CD14-positive monocyte (primary cell): Measurements from ENCODE around the gene VTI1A. TPM values are rescaled to one million over a fixed set of nuclear protein-coding genes. Genes with fewer than 3 reads are reported as not detected.

ENCODE experiments used
- DNase-seq, 3 donors: peaks; one replicate each; pipeline ENCODE4 v3.0.0-alpha.2; 2011 to 2022
- H2AFZ ChIP-seq: 2 replicates; pipeline ENCODE4 v1.6.0; 2012; ENCODE audit warnings: mild to moderate bottlenecking, low read depth, low read length, inconsistent platforms; ENCODE audit not compliant: insufficient read depth, poor library complexity, severe bottlenecking
- H3K27ac ChIP-seq, 2 donors: 1 replicate in 1 of 2; 2 replicates in 1 of 2; pipeline ENCODE4 v1.5.1; 2012 to 2013; ENCODE audit warnings: low read length in 2 of 2, control low read depth in 1 of 2, inconsistent platforms in 1 of 2, low read depth in 1 of 2, mild to moderate bottlenecking in 1 of 2
- H3K27me3 ChIP-seq, 2 donors: one replicate each; pipeline versions ENCODE4 v1.6.0 to v1.6.1; 2011 to 2013; ENCODE audit warnings: low read length in 2 of 2; ENCODE audit not compliant: control insufficient read depth in 2 of 2, insufficient read depth in 2 of 2
- H3K36me3 ChIP-seq, 2 donors: replicated peaks in 1 of 2; 1 replicate in 1 of 2; 2 replicates in 1 of 2; pipeline versions ENCODE4 v1.5.1 to v1.6.1; 2012 to 2013; ENCODE audit warnings: low read length in 2 of 2, control low read depth in 1 of 2, inconsistent platforms in 1 of 2, mild to moderate bottlenecking in 1 of 2; ENCODE audit not compliant: insufficient read depth in 2 of 2, control insufficient read depth in 1 of 2
- H3K4me1 ChIP-seq, 2 donors: 1 replicate in 1 of 2; 2 replicates in 1 of 2; pipeline versions ENCODE4 v1.5.1 to v1.6.1; 2012 to 2013; ENCODE audit warnings: low read length in 2 of 2, control low read depth in 1 of 2, inconsistent platforms in 1 of 2, mild to moderate bottlenecking in 1 of 2, moderate library complexity in 1 of 2; ENCODE audit not compliant: insufficient read depth in 2 of 2, control insufficient read depth in 1 of 2
- H3K4me2 ChIP-seq: replicated peaks from 2 replicates; pipeline ENCODE3; 2012; ENCODE audit warnings: low read length, moderate library complexity, mild to moderate bottlenecking; ENCODE audit not compliant: poor library complexity, severe bottlenecking; ENCODE audit errors: extremely low read depth
- H3K4me3 ChIP-seq, 3 experiments: fragments of 200-600 bp in 1 of 3; sonication (generic) in 1 of 3; replicated peaks in 1 of 3; 1 replicate in 2 of 3; 2 replicates in 1 of 3; pipeline ENCODE4 v1.5.1; 2011 to 2013; ENCODE audit warnings: low read length in 3 of 3, mild to moderate bottlenecking in 3 of 3, control low read depth in 2 of 3, low read depth in 2 of 3, inconsistent platforms in 1 of 3, moderate library complexity in 1 of 3
- H3K79me2 ChIP-seq: 2 replicates; pipeline ENCODE4 v1.6.0; 2012; ENCODE audit warnings: mild to moderate bottlenecking, control low read depth, inconsistent platforms, low read length, moderate library complexity; ENCODE audit not compliant: insufficient read depth
- H3K9ac ChIP-seq: 2 replicates; pipeline ENCODE4 v1.6.0; 2017; ENCODE audit warnings: low read length, mild to moderate bottlenecking; ENCODE audit not compliant: insufficient read depth, poor library complexity, severe bottlenecking
- H3K9me3 ChIP-seq, 2 donors: replicated peaks in 1 of 2; 1 replicate in 1 of 2; 2 replicates in 1 of 2; pipeline versions ENCODE4 v1.5.1 to v1.6.1; 2012 to 2013; ENCODE audit warnings: low read length in 2 of 2, control low read depth in 1 of 2; ENCODE audit not compliant: control insufficient read depth in 1 of 2, insufficient read depth in 1 of 2
- H4K20me1 ChIP-seq: 2 replicates; pipeline ENCODE4 v1.6.0; 2012; ENCODE audit warnings: mild to moderate bottlenecking, low read length, control low read depth, moderate library complexity; ENCODE audit not compliant: insufficient read depth
- H3K27ac Mint-ChIP-seq, 7 donors: one replicate each; pipeline ENCODE4 v1.8.0; 2020; ENCODE audit warnings: mild to moderate bottlenecking in 7 of 7, mixed read lengths in 7 of 7, moderate library complexity in 6 of 7, inconsistent platforms in 2 of 7
- H3K27me3 Mint-ChIP-seq, 3 donors: one replicate each; pipeline ENCODE4 v1.8.0; 2021 to 2022; ENCODE audit warnings: low read depth in 3 of 3, mild to moderate bottlenecking in 3 of 3, mixed read lengths in 3 of 3, moderate library complexity in 3 of 3, inconsistent platforms in 1 of 3
- H3K36me3 Mint-ChIP-seq, 2 donors: one replicate each; pipeline ENCODE4 v1.8.0; 2020; ENCODE audit warnings: mixed read lengths in 2 of 2, inconsistent platforms in 1 of 2, mild to moderate bottlenecking in 1 of 2
- H3K4me1 Mint-ChIP-seq: one replicate; pipeline ENCODE4 v1.8.0; 2020; ENCODE audit warnings: mild to moderate bottlenecking, mixed read lengths
- H3K4me3 Mint-ChIP-seq, 2 donors: one replicate each; pipeline ENCODE4 v1.8.0; 2020; ENCODE audit warnings: mild to moderate bottlenecking in 2 of 2, mixed read lengths in 2 of 2, moderate library complexity in 1 of 2
- H3K9me3 Mint-ChIP-seq, 7 donors: one replicate each; pipeline ENCODE4 v1.8.0; 2020 to 2022; ENCODE audit warnings: mixed read lengths in 7 of 7, mild to moderate bottlenecking in 6 of 7, moderate library complexity in 6 of 7, inconsistent platforms in 2 of 7
- CTCF ChIP-seq: fragments of 200-600 bp; IDR thresholded peaks from one replicate; pipeline ENCODE4 v1.8.0; 2022; ENCODE audit warnings: antibody characterized with exemption, mild to moderate bottlenecking
- WGBS: methylation state at CpG from one replicate; pipeline ENCODE4 v1.1.5; 2013; ENCODE audit warnings: missing lambda C conversion rate; ENCODE audit not compliant: insufficient coverage; 5-methylcytosine and 5-hydroxymethylcytosine counted together
- intact Hi-C, 2 donors: fragments of 100-400 bp; cut with micrococcal nuclease; formaldehyde crosslinking; loops; one replicate each; pipeline versions ENCODE4 v1.15.0 to v1.15.1; 2023
- polyA plus RNA-seq, 3 donors: library from polyadenylated mRNA; depleted of rRNA in 1 of 3; unstranded in 2 of 3; stranded (reverse) in 1 of 3; fragments of 300-500 nt in 2 of 3; fragments of >200 nt in 1 of 3; fragmentation: Illumina TruSeq in 2 of 3; gene quantifications; 1 replicate in 2 of 3; 2 replicates in 1 of 3; pipeline ENCODE4 v1.2.3, GENCODE V29; 2012 to 2021

The VTI1A gene
- polyA plus RNA-seq, 3 donors, result 23.6 to 25.4 (median 24.1) TPM

GRCh38 chr10:112546474-112546873 is 99.5 kb downstream of the VTI1A start:
- Histone ChIP-seq H3K4me1 (no peaks in the 10 kb centered on the region), H3K36me3 (peaks cover 0 to 9% of the 10 kb centered on the region in 2 donors), H3K4me3 (no peak overlapping the region), H3K4me2 (no peak overlapping the region), H3K9me3 (no peaks in the 10 kb centered on the region), H3K27ac (no peak overlapping the region), H3K9ac (no peak overlapping the region), H2AFZ (no peak overlapping the region), H3K79me2 (no peaks in the 10 kb centered on the region), H4K20me1 (peaks cover 5% of the 10 kb centered on the region), H3K27me3 (no peaks in the 10 kb centered on the region)
- H3K9me3 Mint-ChIP-seq, result peaks cover 0 to 6% (median 2%) of the 10 kb centered on the region in 7 donors
- WGBS, result no CpG with 5 or more reads among the region's 2 CpGs
- no peak for DNase-seq
- no peaks in the 10 kb centered on the region for H3K27me3 Mint-ChIP-seq
- no peak overlapping the region for H3K4me3 Mint-ChIP-seq
- peaks cover 7% of the 10 kb centered on the region for H3K4me1 Mint-ChIP-seq
- H3K27ac Mint-ChIP-seq, result no peak overlapping the region
- no peak for TF ChIP-seq CTCF
- intact Hi-C loops, result no loop called here
- peaks cover 19 to 30% of the 10 kb centered on the region in 2 donors for H3K36me3 Mint-ChIP-seq

GRCh38 chr10:112548535-112549276 is 101.7 kb downstream of the VTI1A start:
- Histone ChIP-seq H3K4me3 (no peak overlapping the region), H3K36me3 (no peaks in the 10 kb centered on the region), H3K9me3 (no peaks in the 10 kb centered on the region), H3K4me2 (no peak overlapping the region), H2AFZ (no peak overlapping the region), H3K4me1 (no peaks in the 10 kb centered on the region), H3K79me2 (no peaks in the 10 kb centered on the region), H3K27ac (no peak overlapping the region), H3K27me3 (no peaks in the 10 kb centered on the region), H3K9ac (no peak overlapping the region), H4K20me1 (peaks cover 5% of the 10 kb centered on the region)
- no peak overlapping the region for H3K27ac Mint-ChIP-seq
- intact Hi-C loops, result no loop called here
- 98% methylated on average over 4 of the region's 8 CpGs for WGBS
- no peak for DNase-seq
- H3K27me3 Mint-ChIP-seq, result no peaks in the 10 kb centered on the region
- H3K4me3 Mint-ChIP-seq, result no peak overlapping the region
- H3K36me3 Mint-ChIP-seq, result peaks cover 13 to 25% of the 10 kb centered on the region in 2 donors
- H3K9me3 Mint-ChIP-seq, result peaks cover 0 to 4% (median 0%) of the 10 kb centered on the region in 7 donors
- peaks cover 7% of the 10 kb centered on the region for H3K4me1 Mint-ChIP-seq
- no peak for TF ChIP-seq CTCF
